GM21737 (cell line): ENCODE measurements around the gene ASGR2.

Experiments used
- ATAC-seq: cut with Tn5 transposase; IDR thresholded peaks from one replicate; pipeline ENCODE4 v1.9.1; 2021; ENCODE audit warnings: mild to moderate bottlenecking, moderate library complexity; ENCODE audit not compliant: unreplicated experiment

The ASGR2 gene

GRCh38 chr17:7067198-7067597 is 47.4 kb downstream of the ASGR2 start:
- ATAC-seq = no peak

- no peak for ATAC-seq
Measured at GRCh38 chr17:7064261-7064660, 50.4 kb downstream of the ASGR2 start.

GRCh38 chr17:7063518-7064094 is 51.0 kb downstream of the ASGR2 start:
- ATAC-seq = no peak

- ATAC-seq = no peak
Measured at GRCh38 chr17:7060165-7060891, 54.3 kb downstream of the ASGR2 start.

- no peak for ATAC-seq
Measured at GRCh38 chr17:7058831-7059447, 55.7 kb downstream of the ASGR2 start.

- ATAC-seq = no peak
Measured at GRCh38 chr17:7056386-7056785, 58.2 kb downstream of the ASGR2 start.
